Uterus (tissue), 4 donors: Measurements from ENCODE around the gene ACTN3. TPM values are rescaled to one million over a fixed set of nuclear protein-coding genes. Genes with fewer than 3 reads are reported as not detected.

Experiments used
- DNase-seq, 2 donors: peaks; one replicate each; pipeline ENCODE4 v3.0.0-alpha.2; 2019 to 2020
- H3K27ac ChIP-seq, 2 donors: fragments of 200-600 bp; sonication (generic); 1 replicate in 1 of 2; 2 replicates in 1 of 2; pipeline ENCODE4 v1.5.1; 2016 to 2018
- H3K27me3 ChIP-seq, 2 donors: fragments of 200-600 bp; sonication (generic); one replicate each; pipeline ENCODE4 v1.5.1; 2018 to 2019; ENCODE audit warnings: control low read depth in 1 of 2
- H3K36me3 ChIP-seq, 2 donors: fragments of 200-600 bp; sonication (generic); one replicate each; pipeline ENCODE4 v1.5.1; 2019; ENCODE audit warnings: control low read depth in 1 of 2
- H3K4me1 ChIP-seq, 2 donors: fragments of 200-600 bp; sonication (generic); one replicate each; pipeline ENCODE4 v1.5.1; 2018 to 2019; ENCODE audit warnings: control low read depth in 1 of 2
- H3K4me3 ChIP-seq, 2 donors: fragments of 200-600 bp; sonication (generic); 1 replicate in 1 of 2; 2 replicates in 1 of 2; pipeline ENCODE4 v1.5.1; 2018 to 2019; ENCODE audit warnings: mild to moderate bottlenecking in 1 of 2
- H3K9me3 ChIP-seq, 2 donors: fragments of 200-600 bp; sonication (generic); one replicate each; pipeline ENCODE4 v1.5.1; 2019; ENCODE audit warnings: control low read depth in 1 of 2
- POLR2A ChIP-seq, 2 donors: fragments of 450-650 bp; IDR thresholded peaks; one replicate each; pipeline ENCODE4 v1.6.1; 2016; ENCODE audit warnings: antibody characterized with exemption in 2 of 2, mild to moderate bottlenecking in 1 of 2, moderate library complexity in 1 of 2
- intact Hi-C: fragments of 100-400 bp; cut with DNase I; formaldehyde crosslinking; loops from one replicate; pipeline ENCODE4 v1.15.1; 2023; ENCODE audit warnings: low total_unique reads
- total RNA-seq, 4 donors: library from RNA; depleted of rRNA in 3 of 4; stranded (reverse); fragments of >200 nt in 3 of 4; gene quantifications; one replicate each; pipeline versions ENCODE4 v1.1.0 to v1.2.4, GENCODE V29; 2014 to 2023
- TF ChIP-seq, protein P1 (sequence below), 4 experiments: fragments of 200-600 bp in 2 of 4; fragments of 450-650 bp in 2 of 4; sonication (generic) in 2 of 4; IDR thresholded peaks; one replicate each; pipeline ENCODE4 v1.5.1; 2016 to 2019; ENCODE audit warnings: antibody characterized with exemption in 4 of 4, mild to moderate bottlenecking in 2 of 4, moderate library complexity in 1 of 4
- donor health status: DM: yes; HTN: yes; CAD: no.

Gene ACTN3
- under 1 TPM in 1 of 4 donors, not detected in 3; 0.46 TPM for total RNA-seq

GRCh38 chr11:66546368-66546965 is at the start of gene ACTN3:
Gene ACTN3, plus strand, starts transcription at chr11:66546903. Its CDS starts 35 bp downstream, at chr11:66546938.
- Histone ChIP-seq H3K27ac (peak within 1 kb of the TSS; percentile 67 to 72), H3K4me1 (peaks cover 0 to 6% of the 10 kb centered on the region in 2 donors), H3K27me3 (no peaks in the 10 kb centered on the region), H3K36me3 (no peaks in the 10 kb centered on the region), H3K9me3 (no peaks in the 10 kb centered on the region), H3K4me3 (peak within 1 kb of the TSS; percentile 56 to 74)
- TF ChIP-seq, protein P1, sequence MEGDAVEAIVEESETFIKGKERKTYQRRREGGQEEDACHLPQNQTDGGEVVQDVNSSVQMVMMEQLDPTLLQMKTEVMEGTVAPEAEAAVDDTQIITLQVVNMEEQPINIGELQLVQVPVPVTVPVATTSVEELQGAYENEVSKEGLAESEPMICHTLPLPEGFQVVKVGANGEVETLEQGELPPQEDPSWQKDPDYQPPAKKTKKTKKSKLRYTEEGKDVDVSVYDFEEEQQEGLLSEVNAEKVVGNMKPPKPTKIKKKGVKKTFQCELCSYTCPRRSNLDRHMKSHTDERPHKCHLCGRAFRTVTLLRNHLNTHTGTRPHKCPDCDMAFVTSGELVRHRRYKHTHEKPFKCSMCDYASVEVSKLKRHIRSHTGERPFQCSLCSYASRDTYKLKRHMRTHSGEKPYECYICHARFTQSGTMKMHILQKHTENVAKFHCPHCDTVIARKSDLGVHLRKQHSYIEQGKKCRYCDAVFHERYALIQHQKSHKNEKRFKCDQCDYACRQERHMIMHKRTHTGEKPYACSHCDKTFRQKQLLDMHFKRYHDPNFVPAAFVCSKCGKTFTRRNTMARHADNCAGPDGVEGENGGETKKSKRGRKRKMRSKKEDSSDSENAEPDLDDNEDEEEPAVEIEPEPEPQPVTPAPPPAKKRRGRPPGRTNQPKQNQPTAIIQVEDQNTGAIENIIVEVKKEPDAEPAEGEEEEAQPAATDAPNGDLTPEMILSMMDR (IDR thresholded peaks at IDR 0.05): no peak
- no peak for TF ChIP-seq POLR2A (IDR thresholded peaks at IDR 0.05)
- DNase-seq: peak; percentile 60 to 64
- intact Hi-C loops: no loop called here

DNA sequence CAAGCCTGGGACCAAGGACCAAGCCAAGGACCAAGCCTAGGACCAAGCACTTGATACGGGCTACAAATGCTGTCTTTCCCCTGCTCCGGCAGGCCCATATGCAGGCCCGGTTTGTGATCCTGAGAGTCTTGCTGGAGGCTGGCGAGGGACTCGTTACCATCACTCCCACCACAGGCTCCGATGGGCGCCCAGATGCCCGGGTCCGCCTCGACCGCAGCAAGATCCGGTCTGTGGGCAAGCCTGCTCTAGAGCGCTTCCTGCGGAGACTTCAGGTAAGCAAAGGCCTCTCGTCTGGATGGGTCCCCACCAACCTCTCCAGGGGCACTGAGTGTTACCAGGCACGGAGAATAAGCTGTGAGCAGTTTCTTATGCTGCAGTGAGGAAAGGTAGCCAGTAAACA is 49.5 kb upstream of the ACTN3 start:
- no peak for DNase-seq
- Histone ChIP-seq H3K4me3 (no peak overlapping the region), H3K9me3 (no peaks in the 10 kb centered on the region), H3K27me3 (no peaks in the 10 kb centered on the region), H3K4me1 (no peaks in the 10 kb centered on the region), H3K27ac (no peak overlapping the region), H3K36me3 (no peaks in the 10 kb centered on the region)
- TF ChIP-seq, protein P1 (IDR thresholded peaks at IDR 0.05): no peak
- no peak for TF ChIP-seq POLR2A (IDR thresholded peaks at IDR 0.05)
- intact Hi-C loops: no loop called here

GRCh38 chr11:66498506-66498905 is 48.2 kb upstream of the ACTN3 start:
- intact Hi-C loops: no loop called here
- no peak for DNase-seq
- no peaks in the 10 kb centered on the region for H3K36me3 ChIP-seq
- no peaks in the 10 kb centered on the region for H3K4me1 ChIP-seq
- no peak overlapping the region for H3K4me3 ChIP-seq
- no peaks in the 10 kb centered on the region for H3K27me3 ChIP-seq
- TF ChIP-seq, protein P1 (IDR thresholded peaks at IDR 0.05): no peak
- TF ChIP-seq POLR2A (IDR thresholded peaks at IDR 0.05): no peak
- H3K27ac ChIP-seq: no peak overlapping the region
- H3K9me3 ChIP-seq: no peaks in the 10 kb centered on the region

- H3K4me3 ChIP-seq: no peak overlapping the region
- no peaks in the 10 kb centered on the region for H3K4me1 ChIP-seq
- no peak for TF ChIP-seq POLR2A (IDR thresholded peaks at IDR 0.05)
- TF ChIP-seq, protein P1 (IDR thresholded peaks at IDR 0.05): no peak
- intact Hi-C loops: no loop called here
- H3K36me3 ChIP-seq: no peaks in the 10 kb centered on the region
- no peaks in the 10 kb centered on the region for H3K27me3 ChIP-seq
- DNase-seq: no peak
- H3K27ac ChIP-seq: no peak overlapping the region
- no peaks in the 10 kb centered on the region for H3K9me3 ChIP-seq
Measured at GRCh38 chr11:66505276-66505816, 41.4 kb upstream of the ACTN3 start.

DNA sequence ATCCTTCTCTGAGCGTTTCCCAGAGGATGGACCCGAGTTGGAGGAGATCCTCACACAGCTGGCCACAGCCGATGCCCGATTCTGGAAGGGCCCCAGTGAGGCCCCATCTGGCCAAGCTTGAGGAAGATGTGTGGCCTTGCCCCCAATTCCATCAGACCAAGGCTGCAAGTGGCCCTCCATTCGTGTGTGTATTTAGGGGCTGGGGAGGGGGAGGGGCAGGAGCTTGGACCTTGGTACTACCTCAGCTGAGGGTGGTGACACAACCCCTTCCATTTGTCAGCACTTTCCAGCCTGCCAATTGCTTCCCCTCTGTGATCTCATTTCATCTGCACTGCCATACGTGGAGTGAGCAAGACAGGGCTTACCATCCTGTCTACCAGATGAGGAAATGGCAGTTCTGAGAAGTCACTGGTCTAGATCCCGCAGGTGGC is 37.6 kb upstream of the ACTN3 start:
- intact Hi-C loops: no loop called here
- Histone ChIP-seq H3K27ac (no peak overlapping the region), H3K9me3 (no peaks in the 10 kb centered on the region), H3K4me1 (peaks cover 0 to 4% of the 10 kb centered on the region in 2 donors), H3K4me3 (no peak overlapping the region), H3K27me3 (no peaks in the 10 kb centered on the region), H3K36me3 (no peaks in the 10 kb centered on the region)
- no peak for DNase-seq
- TF ChIP-seq POLR2A (IDR thresholded peaks at IDR 0.05): no peak
- TF ChIP-seq, protein P1 (IDR thresholded peaks at IDR 0.05): no peak
